Measurements from ENCODE around the gene QSOX2. TPM values are rescaled to one million over a fixed set of nuclear protein-coding genes. Genes with fewer than 3 reads are reported as not detected.

Gene QSOX2
- polyA plus RNA-seq, 3 donors from 2014 or later, result 0.59 to 0.89 TPM; not detected in 1

DNA sequence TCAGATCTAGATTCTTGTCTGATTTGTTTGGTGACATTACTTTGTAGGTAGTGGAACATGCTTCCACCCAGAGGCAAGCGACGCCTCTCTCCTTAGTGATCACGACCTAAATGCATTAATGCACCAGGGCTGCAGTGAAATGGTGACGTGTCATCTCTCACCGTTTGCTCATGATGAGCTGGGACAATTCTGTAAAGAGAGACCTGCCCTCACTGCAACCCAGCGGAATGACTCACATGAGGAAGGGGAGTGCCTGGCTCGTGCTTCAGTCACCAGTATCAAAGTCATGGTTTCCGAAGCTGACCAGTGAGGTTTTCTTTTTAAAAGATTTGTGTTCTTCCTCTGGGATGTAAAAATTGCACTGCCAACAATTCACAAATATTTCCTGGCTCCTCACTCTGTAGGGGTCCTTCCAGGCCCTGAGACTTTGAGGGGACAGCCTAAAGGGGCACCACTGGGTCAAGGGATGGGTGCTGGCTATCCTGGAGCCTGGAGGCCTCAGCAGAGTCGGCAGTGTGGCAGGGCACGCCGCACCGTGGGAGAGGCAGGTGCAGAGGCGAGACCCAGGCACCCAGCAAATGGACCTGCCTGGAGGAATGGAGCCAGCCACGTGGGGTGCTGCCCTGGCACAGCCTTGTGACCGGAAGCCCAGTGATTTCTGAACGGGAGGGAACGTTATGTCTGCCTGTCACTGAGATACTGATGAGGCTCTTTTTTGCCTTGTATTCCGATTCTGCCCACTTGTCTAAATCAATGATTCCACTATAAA lies 17.3 kb downstream of the QSOX2 start:
- Mint-ChIP-seq H3K9me3 (no peaks in the 10 kb centered on the region), H3K4me1 (peaks cover 18 to 22% of the 10 kb centered on the region in 2 donors), H3K27ac (peak overlapping the region in 4 of 6 donors; percentile 23 to 62 (median 46)), H3K27me3 (ENCODE audit: low read depth in 3 of 3) (peaks cover 0 to 10% (median 8%) of the 10 kb centered on the region in 3 donors), H3K36me3 (peaks cover 6 to 10% (median 6%) of the 10 kb centered on the region in 3 donors), H3K4me3 (no peak overlapping the region)
- DNase-seq, result no peak

DNA sequence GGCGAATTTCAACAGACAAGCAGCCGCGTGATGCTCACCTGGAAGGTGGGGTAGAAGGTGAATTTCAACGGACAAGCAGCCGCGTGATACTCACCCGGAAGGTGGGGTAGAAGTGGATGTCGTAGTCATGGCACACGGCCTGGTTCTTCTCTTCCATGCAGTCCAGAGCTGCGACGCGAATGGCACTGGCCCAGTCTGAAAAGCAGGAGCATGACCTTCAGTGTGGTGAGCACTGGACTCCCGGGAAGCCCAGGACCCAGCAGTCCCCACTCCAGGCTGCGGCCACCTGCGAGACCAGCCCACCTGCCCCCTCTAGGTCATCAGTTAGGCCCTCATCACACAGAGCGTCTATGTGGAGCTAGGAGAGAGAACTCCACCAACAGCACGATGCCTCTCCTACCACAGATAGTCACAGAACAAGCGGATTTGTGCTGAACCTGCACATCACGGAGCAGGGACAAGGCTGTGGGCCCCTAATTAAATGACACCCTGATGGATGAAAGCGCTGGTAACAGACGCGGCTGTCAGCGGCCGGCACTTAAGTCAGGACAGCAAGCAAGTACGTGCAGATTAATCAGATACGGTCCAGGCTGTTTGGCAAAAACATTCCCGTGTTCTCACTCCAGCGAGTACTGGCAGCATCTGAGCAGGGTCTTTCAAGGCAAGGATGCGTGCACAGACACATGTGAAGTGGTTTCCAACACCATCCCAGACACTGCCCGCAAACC lies 18.8 kb downstream of the QSOX2 start:
- Mint-ChIP-seq H3K4me3 (no peak overlapping the region), H3K36me3 (peaks cover 7 to 14% (median 9%) of the 10 kb centered on the region in 3 donors), H3K27me3 (ENCODE audit: low read depth in 3 of 3) (peaks cover 0 to 10% (median 10%) of the 10 kb centered on the region in 3 donors), H3K4me1 (peaks cover 14 to 22% of the 10 kb centered on the region in 2 donors), H3K27ac (peak overlapping the region in 3 of 6 donors; percentile 27 to 90 (median 71)), H3K9me3 (no peaks in the 10 kb centered on the region)
- no peak for DNase-seq

DNA sequence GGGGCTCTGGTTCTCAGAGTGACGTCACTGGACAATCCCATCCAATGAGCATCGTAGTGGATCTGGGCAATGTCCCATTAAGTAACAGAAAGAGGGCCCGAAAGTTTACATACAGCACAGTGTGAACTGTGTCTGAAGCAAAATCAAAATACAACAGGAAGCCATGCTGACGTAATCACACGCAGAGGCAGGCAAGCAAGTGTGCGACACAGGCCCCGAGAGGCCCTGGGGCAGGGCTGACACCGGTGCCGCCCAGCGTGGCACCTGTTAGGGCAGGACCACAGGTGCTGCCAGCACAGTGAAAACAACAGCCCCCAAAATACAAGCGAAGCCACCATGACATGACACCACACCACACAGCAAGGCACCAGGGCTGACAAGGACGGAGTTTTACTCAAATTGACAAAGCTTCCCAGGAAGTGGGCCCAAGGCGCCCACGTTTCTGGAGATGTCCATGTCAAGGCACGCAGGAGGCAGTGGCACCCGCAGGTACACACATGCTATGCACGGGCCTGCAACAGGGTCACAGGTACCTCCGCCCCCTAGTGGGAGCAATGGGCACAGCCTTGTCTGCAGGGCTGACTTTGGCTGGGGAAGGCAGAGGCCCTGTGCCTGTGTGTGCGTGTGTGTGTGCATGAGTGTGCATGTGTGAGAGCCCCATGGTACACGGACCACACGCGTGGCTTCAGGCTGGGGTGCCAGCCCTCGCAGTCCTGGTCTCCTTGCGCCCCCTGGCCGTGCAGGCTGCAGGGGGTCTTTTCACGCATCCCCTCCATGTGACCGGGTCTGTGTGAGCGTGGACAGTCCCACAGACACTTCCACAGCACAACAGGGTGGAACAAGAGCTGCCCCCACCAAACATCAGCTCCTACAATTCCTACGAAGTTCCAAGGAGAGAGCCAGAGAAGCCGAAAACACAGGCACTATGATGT lies 19.6 kb downstream of the QSOX2 start:
- Mint-ChIP-seq H3K4me3 (peak overlapping the region in 2 of 5 donors; percentile 69 to 77), H3K9me3 (no peaks in the 10 kb centered on the region), H3K27me3 (ENCODE audit: low read depth in 3 of 3) (peaks cover 0 to 11% (median 10%) of the 10 kb centered on the region in 3 donors), H3K4me1 (peaks cover 16 to 25% of the 10 kb centered on the region in 2 donors), H3K36me3 (peaks cover 9 to 17% (median 10%) of the 10 kb centered on the region in 3 donors), H3K27ac (peak overlapping the region; percentile 36 to 99 (median 90))
- peak; percentile 23 to 71 (median 30) for DNase-seq

DNA sequence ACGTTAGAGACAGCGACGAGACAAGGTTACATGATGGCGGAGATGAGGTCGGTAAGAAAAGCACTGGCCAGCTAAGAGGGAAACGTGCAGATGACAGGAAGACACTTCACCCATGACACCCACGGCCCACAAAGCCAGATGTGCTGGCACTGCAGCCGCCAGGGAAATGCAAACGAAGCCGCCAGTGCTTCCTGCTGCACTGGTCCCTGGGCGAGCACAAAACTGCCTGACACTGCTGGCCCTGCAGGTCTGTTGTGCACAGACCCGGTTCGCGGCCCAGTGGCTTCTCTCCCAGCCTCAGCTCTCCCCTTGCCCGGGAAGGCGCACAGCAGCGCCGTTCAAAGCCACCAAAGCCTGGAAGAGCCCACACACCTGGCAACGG lies 20.3 kb downstream of the QSOX2 start:
- no peaks in the 10 kb centered on the region for H3K9me3 Mint-ChIP-seq
- H3K4me1 Mint-ChIP-seq, result peaks cover 16 to 25% of the 10 kb centered on the region in 2 donors
- peaks cover 0 to 11% (median 10%) of the 10 kb centered on the region in 3 donors for H3K27me3 Mint-ChIP-seq (ENCODE audit: low read depth in 3 of 3)
- peak overlapping the region; percentile 36 to 99 (median 90) for H3K27ac Mint-ChIP-seq
- peak in 1 of 3 donors; percentile 71 for DNase-seq
- H3K4me3 Mint-ChIP-seq, result peak overlapping the region in 2 of 5 donors; percentile 69 to 77
- H3K36me3 Mint-ChIP-seq, result peaks cover 9 to 17% (median 10%) of the 10 kb centered on the region in 3 donors

DNA sequence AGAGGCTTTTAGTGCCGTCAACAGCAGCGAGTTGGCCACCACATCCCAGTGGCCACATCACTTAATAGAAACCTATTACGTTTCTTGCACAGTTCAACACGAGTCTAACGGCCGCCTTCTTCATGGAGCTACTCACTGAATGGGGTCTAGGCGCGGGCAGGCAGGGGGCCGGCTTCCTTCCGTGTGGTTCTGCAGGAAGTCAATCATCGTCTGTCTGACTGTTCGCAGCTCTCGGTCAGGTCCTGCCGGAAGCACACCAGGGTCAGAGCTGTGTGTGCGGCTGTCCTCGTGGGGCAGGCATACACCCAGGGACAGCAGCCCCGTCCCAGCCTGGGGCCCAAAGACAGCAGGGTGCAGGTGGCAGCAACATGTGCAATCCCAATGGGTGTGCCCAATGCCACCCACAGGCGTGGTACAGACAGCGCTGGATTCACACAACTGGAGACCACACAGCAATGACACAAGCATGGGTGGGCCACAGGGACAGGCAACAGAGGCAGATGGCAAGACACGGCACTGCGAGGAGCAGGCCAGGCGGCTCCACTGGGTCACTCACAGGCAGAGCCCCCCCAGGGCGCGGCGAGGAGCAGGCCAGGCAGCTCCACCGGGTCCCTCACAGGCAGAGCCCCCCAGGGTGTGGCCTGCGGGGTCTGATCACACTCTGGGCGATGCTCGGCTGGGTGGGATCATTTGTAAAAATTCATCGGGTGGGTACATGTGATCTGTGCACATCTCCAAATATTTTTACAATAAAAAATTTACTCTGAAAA lies 21.6 kb downstream of the QSOX2 start:
- H3K4me3 Mint-ChIP-seq, result peak overlapping the region in 1 of 5 donors; percentile 79
- peak in 1 of 3 donors; percentile 53 for DNase-seq
- H3K27me3 Mint-ChIP-seq (ENCODE audit: low read depth in 3 of 3), result peaks cover 0 to 10% (median 7%) of the 10 kb centered on the region in 3 donors
- H3K4me1 Mint-ChIP-seq, result peaks cover 16 to 25% of the 10 kb centered on the region in 2 donors
- peaks cover 9 to 21% (median 10%) of the 10 kb centered on the region in 3 donors for H3K36me3 Mint-ChIP-seq
- peak overlapping the region in 4 of 6 donors; percentile 20 to 95 (median 62) for H3K27ac Mint-ChIP-seq
- no peaks in the 10 kb centered on the region for H3K9me3 Mint-ChIP-seq

DNA sequence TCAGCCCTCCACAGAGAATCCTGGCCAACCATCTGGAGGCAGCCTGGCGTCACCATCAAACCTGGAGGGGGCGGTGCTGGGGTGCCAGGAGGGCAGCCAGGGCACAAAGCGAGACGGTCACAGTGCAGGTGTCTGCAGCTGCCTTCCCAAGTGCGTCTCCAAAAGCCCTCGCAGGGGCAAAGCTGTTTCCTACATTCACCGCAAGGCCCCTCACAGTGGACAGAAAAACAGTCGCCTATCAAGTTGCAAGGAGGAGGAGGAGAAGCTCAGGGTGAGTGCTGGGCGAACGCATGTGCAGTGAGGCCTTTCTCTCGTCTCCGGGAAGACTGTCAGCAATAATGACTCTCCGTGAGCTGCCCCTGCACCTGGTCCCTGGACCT lies 22.7 kb downstream of the QSOX2 start:
- Mint-ChIP-seq H3K9me3 (no peaks in the 10 kb centered on the region), H3K27me3 (ENCODE audit: low read depth in 3 of 3) (peaks cover 0 to 10% (median 7%) of the 10 kb centered on the region in 3 donors), H3K4me1 (peaks cover 14 to 19% of the 10 kb centered on the region in 2 donors), H3K27ac (no peak overlapping the region), H3K4me3 (no peak overlapping the region), H3K36me3 (peaks cover 9 to 23% (median 10%) of the 10 kb centered on the region in 3 donors)
- no peak for DNase-seq

DNA sequence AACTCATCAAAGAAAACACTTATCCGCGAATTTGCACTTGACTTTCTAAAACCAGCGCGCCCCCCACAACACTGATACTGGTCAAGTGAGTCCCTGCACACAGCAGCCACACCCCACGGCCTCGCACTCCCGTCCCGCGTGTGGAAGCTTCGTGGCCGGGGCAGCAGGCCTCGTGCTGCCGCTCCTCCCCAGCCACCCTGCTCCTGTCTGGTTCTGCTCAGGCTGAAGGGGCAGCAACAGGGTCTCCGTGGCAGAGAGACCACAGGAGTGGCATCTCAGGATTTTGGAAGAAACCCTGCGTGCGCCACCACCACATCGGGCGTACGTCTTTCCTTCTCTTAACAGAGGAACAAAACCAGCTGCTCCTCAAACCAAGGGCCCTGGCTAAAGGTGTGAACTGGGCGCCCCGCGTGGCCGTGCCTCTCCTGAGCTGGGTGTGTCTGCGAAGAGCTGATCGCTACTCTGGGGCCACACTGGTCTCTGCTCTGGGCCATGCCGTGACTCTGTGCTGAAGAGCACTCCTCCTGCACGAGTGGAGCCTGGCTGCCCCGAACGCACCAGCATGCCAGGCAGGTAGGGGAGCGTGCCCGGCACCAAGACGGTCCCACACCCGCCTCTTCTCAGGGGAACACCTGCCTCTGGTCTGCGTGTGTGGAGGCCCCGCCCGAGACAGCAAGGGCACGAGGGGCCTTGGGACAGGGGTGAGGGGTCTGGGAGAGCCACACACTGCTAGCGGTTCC lies 23.3 kb downstream of the QSOX2 start:
- DNase-seq, result no peak
- no peak overlapping the region for H3K27ac Mint-ChIP-seq
- H3K4me3 Mint-ChIP-seq, result no peak overlapping the region
- peaks cover 0 to 10% (median 7%) of the 10 kb centered on the region in 3 donors for H3K27me3 Mint-ChIP-seq (ENCODE audit: low read depth in 3 of 3)
- peaks cover 9 to 23% (median 10%) of the 10 kb centered on the region in 3 donors for H3K36me3 Mint-ChIP-seq
- no peaks in the 10 kb centered on the region for H3K9me3 Mint-ChIP-seq
- peaks cover 13 to 19% of the 10 kb centered on the region in 2 donors for H3K4me1 Mint-ChIP-seq

DNA sequence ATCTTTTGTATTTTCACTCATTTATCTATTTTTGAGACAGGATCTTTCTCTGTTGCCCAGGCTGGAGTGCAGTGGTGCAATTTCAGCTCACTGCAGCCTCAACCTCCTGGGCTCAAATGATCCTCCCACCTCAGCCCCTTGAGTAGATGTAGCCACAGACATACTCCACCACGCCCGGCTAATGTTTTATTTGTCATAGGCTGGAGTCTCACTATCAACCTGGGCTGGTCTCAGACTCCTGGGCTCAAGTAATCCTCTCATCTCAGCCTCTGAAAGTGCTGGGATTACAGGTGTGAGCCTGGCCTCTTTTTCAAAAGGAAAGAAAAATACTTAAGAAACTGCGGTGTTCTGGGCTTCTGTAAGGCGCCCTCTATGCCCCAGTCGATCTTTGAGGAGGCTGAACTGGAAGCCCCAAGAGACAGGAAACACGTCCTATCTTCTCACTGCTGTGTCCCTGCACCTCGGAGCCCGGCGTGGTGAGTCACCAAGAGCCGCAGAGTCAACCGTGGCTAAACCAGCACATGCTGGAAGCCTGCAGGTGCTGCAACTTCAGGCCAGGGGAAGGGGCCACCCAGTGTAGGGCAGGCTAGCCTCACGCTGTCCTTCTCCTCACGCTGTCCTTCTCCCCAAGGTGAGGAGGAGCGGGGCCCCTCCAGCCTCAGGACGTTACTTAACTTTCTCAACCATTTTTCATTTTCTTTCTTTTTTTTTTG lies 25.4 kb downstream of the QSOX2 start:
- Mint-ChIP-seq H3K4me3 (peak overlapping the region in 1 of 5 donors; percentile 45), H3K36me3 (peaks cover 11 to 30% (median 17%) of the 10 kb centered on the region in 3 donors), H3K27me3 (ENCODE audit: low read depth in 3 of 3) (peaks cover 0 to 4% (median 3%) of the 10 kb centered on the region in 3 donors), H3K4me1 (peaks cover 6 to 11% of the 10 kb centered on the region in 2 donors), H3K9me3 (no peaks in the 10 kb centered on the region), H3K27ac (peak overlapping the region in 3 of 6 donors; percentile 11 to 76 (median 13))
- peak in 1 of 3 donors; percentile 27 for DNase-seq

DNA sequence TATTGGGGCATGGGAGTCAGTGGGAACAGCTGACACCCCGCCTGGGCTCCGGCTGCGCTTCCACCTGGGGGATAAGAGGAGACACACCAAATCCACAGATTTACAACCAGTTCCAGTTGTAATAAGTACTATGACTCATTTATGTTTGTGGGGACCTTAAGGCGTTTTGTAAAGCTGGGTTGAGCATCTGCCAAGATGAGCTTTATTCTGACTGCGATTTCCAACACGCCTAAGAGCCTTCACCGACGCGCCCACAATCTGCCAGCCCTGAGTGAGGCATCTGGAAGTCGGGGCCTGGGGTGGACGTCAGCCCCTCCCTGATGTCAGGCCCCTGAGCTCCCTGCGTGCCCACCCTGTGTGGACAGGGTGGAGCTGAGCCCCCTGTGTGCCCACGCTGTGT lies 26.3 kb downstream of the QSOX2 start:
- H3K27me3 Mint-ChIP-seq (ENCODE audit: low read depth in 3 of 3), result peaks cover 0 to 3% (median 3%) of the 10 kb centered on the region in 3 donors
- H3K27ac Mint-ChIP-seq, result no peak overlapping the region
- no peaks in the 10 kb centered on the region for H3K9me3 Mint-ChIP-seq
- no peak for DNase-seq
- H3K4me1 Mint-ChIP-seq, result peaks cover 2 to 6% of the 10 kb centered on the region in 2 donors
- H3K4me3 Mint-ChIP-seq, result no peak overlapping the region
- peaks cover 10 to 31% (median 22%) of the 10 kb centered on the region in 3 donors for H3K36me3 Mint-ChIP-seq

DNA sequence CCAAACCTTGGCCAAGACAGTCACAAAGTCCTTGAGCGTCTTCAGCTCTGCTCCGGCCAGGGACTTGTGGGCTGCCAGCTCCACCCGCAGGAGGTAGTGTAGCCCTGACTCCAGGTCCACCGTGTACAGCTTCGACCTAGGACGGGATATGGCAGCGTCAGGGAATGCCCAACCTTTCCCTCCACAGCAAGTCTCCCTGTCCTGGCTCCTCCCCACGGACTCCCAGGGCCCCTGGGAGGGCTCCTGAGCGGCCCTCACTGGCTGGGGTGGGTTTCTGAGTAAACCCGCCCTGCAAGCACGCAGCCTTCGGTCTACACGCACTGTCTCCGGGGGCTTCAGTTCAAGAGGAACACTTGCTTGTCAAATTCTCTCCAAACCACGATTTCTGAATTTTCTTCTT lies 26.9 kb downstream of the QSOX2 start:
- no peak overlapping the region for H3K4me3 Mint-ChIP-seq
- DNase-seq, result no peak
- peaks cover 2 to 6% of the 10 kb centered on the region in 2 donors for H3K4me1 Mint-ChIP-seq
- H3K27me3 Mint-ChIP-seq (ENCODE audit: low read depth in 3 of 3), result peaks cover 0 to 3% (median 0%) of the 10 kb centered on the region in 3 donors
- H3K9me3 Mint-ChIP-seq, result no peaks in the 10 kb centered on the region
- H3K27ac Mint-ChIP-seq, result no peak overlapping the region
- peaks cover 10 to 37% (median 22%) of the 10 kb centered on the region in 3 donors for H3K36me3 Mint-ChIP-seq

DNA sequence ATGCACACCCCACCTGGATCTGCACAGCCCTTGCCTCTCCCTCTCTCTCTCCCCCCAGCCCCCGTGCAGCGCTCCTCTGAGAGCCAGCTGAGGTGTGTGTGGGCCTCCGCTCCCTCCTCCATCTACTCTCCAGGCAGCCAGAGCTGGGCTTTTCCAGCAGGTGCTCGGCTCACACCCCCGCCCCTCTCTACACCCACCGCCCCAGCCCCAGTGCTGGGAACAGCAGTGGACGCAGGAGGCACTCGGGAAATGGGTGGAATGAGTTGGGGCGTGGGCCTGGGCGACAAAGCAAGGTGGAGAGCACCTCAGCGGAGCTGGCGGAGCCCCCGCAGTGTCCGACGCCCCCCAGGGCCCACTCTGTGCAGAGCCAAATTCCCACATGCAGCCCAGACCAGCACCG lies 27.3 kb downstream of the QSOX2 start:
- peaks cover 0 to 3% (median 0%) of the 10 kb centered on the region in 3 donors for H3K27me3 Mint-ChIP-seq (ENCODE audit: low read depth in 3 of 3)
- H3K36me3 Mint-ChIP-seq, result peaks cover 10 to 34% (median 20%) of the 10 kb centered on the region in 3 donors
- DNase-seq, result no peak
- no peak overlapping the region for H3K27ac Mint-ChIP-seq
- no peaks in the 10 kb centered on the region for H3K9me3 Mint-ChIP-seq
- no peak overlapping the region for H3K4me3 Mint-ChIP-seq
- peaks cover 2 to 6% of the 10 kb centered on the region in 2 donors for H3K4me1 Mint-ChIP-seq
